ENCODE data around the gene TMEM147. TPM values are rescaled to one million over a fixed set of nuclear protein-coding genes. Genes with fewer than 3 reads are reported as not detected.

The TMEM147 gene
- total RNA-seq, 4 donors from 2014 or later = 86.2 to 145 (median 119) TPM

GRCh38 chr19:35540356-35540927 is 5.0 kb upstream of the TMEM147 start:
- H3K4me3 ChIP-seq = no peak overlapping the region
- ATAC-seq (no peak), DNase-seq (no peak)
- H3K4me1 ChIP-seq = peaks cover 8 to 9% of the 10 kb centered on the region in 2 donors
- TF ChIP-seq, protein P1, sequence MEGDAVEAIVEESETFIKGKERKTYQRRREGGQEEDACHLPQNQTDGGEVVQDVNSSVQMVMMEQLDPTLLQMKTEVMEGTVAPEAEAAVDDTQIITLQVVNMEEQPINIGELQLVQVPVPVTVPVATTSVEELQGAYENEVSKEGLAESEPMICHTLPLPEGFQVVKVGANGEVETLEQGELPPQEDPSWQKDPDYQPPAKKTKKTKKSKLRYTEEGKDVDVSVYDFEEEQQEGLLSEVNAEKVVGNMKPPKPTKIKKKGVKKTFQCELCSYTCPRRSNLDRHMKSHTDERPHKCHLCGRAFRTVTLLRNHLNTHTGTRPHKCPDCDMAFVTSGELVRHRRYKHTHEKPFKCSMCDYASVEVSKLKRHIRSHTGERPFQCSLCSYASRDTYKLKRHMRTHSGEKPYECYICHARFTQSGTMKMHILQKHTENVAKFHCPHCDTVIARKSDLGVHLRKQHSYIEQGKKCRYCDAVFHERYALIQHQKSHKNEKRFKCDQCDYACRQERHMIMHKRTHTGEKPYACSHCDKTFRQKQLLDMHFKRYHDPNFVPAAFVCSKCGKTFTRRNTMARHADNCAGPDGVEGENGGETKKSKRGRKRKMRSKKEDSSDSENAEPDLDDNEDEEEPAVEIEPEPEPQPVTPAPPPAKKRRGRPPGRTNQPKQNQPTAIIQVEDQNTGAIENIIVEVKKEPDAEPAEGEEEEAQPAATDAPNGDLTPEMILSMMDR (IDR thresholded peaks at IDR 0.05 in 4 of 5, conservative IDR thresholded peaks at IDR 0.05 in 1 of 5) = no peak
- TF ChIP-seq POLR2A (IDR thresholded peaks at IDR 0.05) = no peak
- H3K36me3 ChIP-seq = no peaks in the 10 kb centered on the region
- in situ Hi-C loops (cut with MboI; ENCODE audit: low sequenced_read_pairs in 4 of 4) = loop anchor here in 2 of 4 donors (10.0 to 25.0 kb wide), 2 partner anchors 172 to 174 kb away; partner anchors contain the start of genes KMT2B (in 2 of the 2) and ZBTB32 (in 1 of the 2)
- intact Hi-C loops (cut with DNase I; ENCODE audit: low total_unique reads) = no loop called here
- H3K9me3 ChIP-seq = no peaks in the 10 kb centered on the region
- peaks cover 0 to 5% (median 1%) of the 10 kb centered on the region in 3 donors for H3K27me3 ChIP-seq
- H3K27ac ChIP-seq = no peak overlapping the region

DNA sequence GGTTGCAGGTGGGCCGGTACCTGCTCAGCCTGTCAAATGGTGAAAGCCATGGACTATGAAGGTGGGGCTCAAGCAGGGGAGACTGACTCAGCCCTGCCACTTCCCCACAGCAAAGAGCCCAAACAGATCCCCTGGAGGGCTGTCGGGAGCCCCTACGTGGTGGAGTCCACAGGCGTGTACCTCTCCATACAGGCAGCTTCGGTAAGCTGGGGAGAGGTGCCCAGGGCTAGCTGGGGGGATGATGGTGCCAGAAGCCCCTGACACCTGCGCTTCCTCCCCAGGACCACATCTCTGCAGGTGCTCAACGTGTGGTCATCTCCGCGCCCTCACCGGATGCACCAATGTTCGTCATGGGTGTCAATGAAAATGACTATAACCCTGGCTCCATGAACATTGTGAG is 3.2 kb upstream of the TMEM147 start:
- TF ChIP-seq, protein P1 (IDR thresholded peaks at IDR 0.05 in 4 of 5, conservative IDR thresholded peaks at IDR 0.05 in 1 of 5) = no peak
- TF ChIP-seq POLR2A (IDR thresholded peaks at IDR 0.05) = no peak
- H3K27ac ChIP-seq = no peak overlapping the region
- DNase-seq = no peak
- H3K4me3 ChIP-seq = no peak overlapping the region
- in situ Hi-C loops (cut with MboI; ENCODE audit: low sequenced_read_pairs in 4 of 4) = loop anchor here in 2 of 4 donors (10.0 to 25.0 kb wide), 2 partner anchors 170 to 173 kb away; partner anchors contain the start of genes KMT2B (in 2 of the 2) and ZBTB32 (in 1 of the 2)
- ATAC-seq = no peak
- H3K9me3 ChIP-seq = no peaks in the 10 kb centered on the region
- peaks cover 18 to 21% of the 10 kb centered on the region in 2 donors for H3K4me1 ChIP-seq
- peaks cover 0 to 5% of the 10 kb centered on the region in 2 donors for H3K36me3 ChIP-seq
- H3K27me3 ChIP-seq = no peaks in the 10 kb centered on the region
- intact Hi-C loops (cut with DNase I; ENCODE audit: low total_unique reads) = no loop called here

- Histone ChIP-seq H3K36me3 (peaks cover 0 to 11% of the 10 kb centered on the region in 2 donors), H3K9me3 (no peaks in the 10 kb centered on the region), H3K4me3 (no peak overlapping the region), H3K27me3 (no peaks in the 10 kb centered on the region), H3K4me1 (peaks cover 18 to 21% of the 10 kb centered on the region in 2 donors), H3K27ac (no peak overlapping the region)
- ATAC-seq (no peak), DNase-seq (no peak)
- in situ Hi-C loops (cut with MboI; ENCODE audit: low sequenced_read_pairs in 4 of 4) (loop anchor here in 2 of 4 donors (10.0 to 25.0 kb wide), 2 partner anchors 169 to 171 kb away; partner anchors contain the start of genes KMT2B (in 2 of the 2) and ZBTB32 (in 1 of the 2)), intact Hi-C loops (cut with DNase I; ENCODE audit: low total_unique reads) (loop anchor here (2.0 kb wide), 3 partner anchors 101 to 387 kb away; partner anchors contain the start of gene USF2)
- no peak for TF ChIP-seq POLR2A (IDR thresholded peaks at IDR 0.05)
- TF ChIP-seq, protein P1 (IDR thresholded peaks at IDR 0.05 in 4 of 5, conservative IDR thresholded peaks at IDR 0.05 in 1 of 5) = no peak
Measured at GRCh38 chr19:35543280-35544109, 1.9 kb upstream of the TMEM147 start.

DNA sequence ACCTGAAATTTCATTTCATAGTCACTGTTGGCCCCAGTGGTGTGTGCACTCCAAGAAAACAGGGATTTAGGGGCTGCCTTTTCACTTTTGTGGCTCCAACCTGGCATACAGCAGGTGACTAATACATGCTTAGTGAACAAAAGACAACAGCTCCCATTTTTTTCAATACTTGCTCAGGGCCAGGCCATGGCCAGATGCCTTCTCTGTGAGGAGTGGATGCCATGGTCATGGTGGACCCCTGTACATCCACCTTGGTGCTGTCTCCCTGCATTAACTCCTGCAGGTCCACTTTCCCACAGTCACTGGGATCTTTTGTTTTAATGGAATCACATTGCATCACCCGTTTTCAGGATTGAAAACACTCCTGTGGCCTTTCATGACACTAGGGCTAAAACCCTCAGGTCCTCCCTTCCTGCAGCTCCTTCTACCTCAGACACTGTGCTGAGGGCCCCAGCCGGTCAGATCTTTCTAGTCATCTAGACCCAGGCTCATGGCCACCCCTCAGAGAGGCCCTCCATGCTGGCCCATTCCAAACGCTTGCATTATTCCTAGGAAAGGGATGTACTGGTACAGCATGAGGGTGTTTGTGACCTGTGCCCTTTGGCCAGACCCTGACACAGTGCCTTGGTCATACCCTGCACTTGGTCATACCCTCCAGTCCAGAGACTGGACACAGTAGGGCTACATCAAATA is 1.2 kb upstream of the TMEM147 start:
- no peaks in the 10 kb centered on the region for H3K27me3 ChIP-seq
- peak overlapping the region; percentile 80 to 89 (median 87) for H3K27ac ChIP-seq
- in situ Hi-C loops (cut with MboI; ENCODE audit: low sequenced_read_pairs in 4 of 4) = loop anchor here in 2 of 4 donors (10.0 to 25.0 kb wide), 2 partner anchors 168 to 171 kb away; partner anchors contain the start of genes KMT2B (in 2 of the 2) and ZBTB32 (in 1 of the 2)
- ATAC-seq = no peak
- peaks cover 18 to 24% of the 10 kb centered on the region in 2 donors for H3K4me1 ChIP-seq
- TF ChIP-seq POLR2A (IDR thresholded peaks at IDR 0.05) = no peak
- TF ChIP-seq, protein P1 (IDR thresholded peaks at IDR 0.05 in 4 of 5, conservative IDR thresholded peaks at IDR 0.05 in 1 of 5) = no peak
- peak overlapping the region; percentile 71 to 90 (median 80) for H3K4me3 ChIP-seq
- peaks cover 0 to 11% of the 10 kb centered on the region in 2 donors for H3K36me3 ChIP-seq
- no peaks in the 10 kb centered on the region for H3K9me3 ChIP-seq
- no peak for DNase-seq
- intact Hi-C loops (cut with DNase I; ENCODE audit: low total_unique reads) = loop anchor here (2.0 kb wide), 3 partner anchors 101 to 387 kb away; partner anchors contain the start of gene USF2

All from gastrocnemius medialis (tissue), 4 donors.